GM18873 (cell line): ENCODE data around the gene KLF14.
"Not testable (repeated sequence)": the region's sequence is repeated elsewhere in the genome, so short reads cannot be mapped to it uniquely, and the experiment has no call there.

Experiments used
- ATAC-seq: cut with Tn5 transposase; IDR thresholded peaks from one replicate; pipeline ENCODE4 v1.9.1; 2021; ENCODE audit warnings: mild to moderate bottlenecking, moderate library complexity, moderate number of reproducible peaks; ENCODE audit not compliant: unreplicated experiment, low FRiP score

The KLF14 gene

GRCh38 chr7:130733931-130734814, at the start of gene KLF14:
Gene KLF14, minus strand, starts transcription at chr7:130734207. Its CDS starts 174 bp downstream, at chr7:130734033.
- no peak for ATAC-seq

- no peak for ATAC-seq
These were observed 47.3 kb upstream of the KLF14 start for GRCh38 chr7:130781346-130781745.

- ATAC-seq = no peak
These were observed 43.4 kb upstream of the KLF14 start for GRCh38 chr7:130777426-130777825.

- ATAC-seq = not testable (repeated sequence)
These were observed 38.4 kb upstream of the KLF14 start for GRCh38 chr7:130772456-130772855.

GRCh38 chr7:130768854-130769253, 34.8 kb upstream of the KLF14 start:
- no peak for ATAC-seq

- ATAC-seq = not testable (repeated sequence)
These were observed 30.6 kb upstream of the KLF14 start for GRCh38 chr7:130764569-130764968.

- no peak for ATAC-seq
These were observed 24.5 kb upstream of the KLF14 start for GRCh38 chr7:130758429-130759056.

GRCh38 chr7:130756316-130756715, 22.3 kb upstream of the KLF14 start:
- ATAC-seq = no peak

GRCh38 chr7:130752424-130752823, 18.4 kb upstream of the KLF14 start:
- ATAC-seq = no peak

GRCh38 chr7:130750755-130751154, 16.7 kb upstream of the KLF14 start:
- ATAC-seq = no peak

GRCh38 chr7:130748531-130749389, 14.8 kb upstream of the KLF14 start:
- ATAC-seq = no peak

GRCh38 chr7:130741331-130741995, 7.5 kb upstream of the KLF14 start:
- no peak for ATAC-seq

GRCh38 chr7:130740606-130741005, 6.6 kb upstream of the KLF14 start:
- ATAC-seq = no peak

- ATAC-seq = no peak
These were observed 2.4 kb upstream of the KLF14 start for GRCh38 chr7:130736298-130736900.

GRCh38 chr7:130734815-130735716, 1.1 kb upstream of the KLF14 start:
- ATAC-seq = no peak

GRCh38 chr7:130732980-130733930, 752 bp downstream of the KLF14 start:
- ATAC-seq = no peak

- ATAC-seq = no peak
These were observed 10.2 kb downstream of the KLF14 start for GRCh38 chr7:130723784-130724183.
